Trophoblast cell (in vitro differentiated cells and primary cell): ENCODE results near the gene KCNE1.

Experiments used
- DNase-seq, 2 donors: peaks; one replicate each; pipeline ENCODE4 v3.0.0-alpha.2; 2016
- H2AFZ ChIP-seq: 2 replicates; pipeline ENCODE4 v1.6.1; 2013; ENCODE audit warnings: low read length, moderate library complexity, mild to moderate bottlenecking; ENCODE audit not compliant: insufficient read depth, poor library complexity
- H2AK5ac ChIP-seq: 2 replicates; pipeline ENCODE4 v1.6.1; 2013; ENCODE audit warnings: mild to moderate bottlenecking, low read length
- H2BK120ac ChIP-seq: 2 replicates; pipeline ENCODE4 v1.6.1; 2013; ENCODE audit warnings: low read length, mild to moderate bottlenecking, moderate library complexity; ENCODE audit not compliant: insufficient read depth, poor library complexity
- H2BK12ac ChIP-seq: 2 replicates; pipeline ENCODE4 v1.6.1; 2013; ENCODE audit warnings: mild to moderate bottlenecking, low read length, moderate library complexity
- H2BK5ac ChIP-seq: 2 replicates; pipeline ENCODE4 v1.6.1; 2013; ENCODE audit warnings: low read length, low read depth, moderate library complexity, mild to moderate bottlenecking; ENCODE audit not compliant: poor library complexity
- H3K14ac ChIP-seq: 2 replicates; pipeline ENCODE4 v1.6.1; 2013; ENCODE audit warnings: mild to moderate bottlenecking, low read length
- H3K18ac ChIP-seq: 2 replicates; pipeline ENCODE4 v1.6.1; 2013; ENCODE audit warnings: mild to moderate bottlenecking, low read length
- H3K23ac ChIP-seq: 2 replicates; pipeline ENCODE4 v1.6.1; 2013; ENCODE audit warnings: low read length
- H3K27ac ChIP-seq: 2 replicates; pipeline ENCODE4 v1.5.1; 2013; ENCODE audit warnings: low read depth, mild to moderate bottlenecking, inconsistent platforms, low read length, moderate library complexity
- H3K27me3 ChIP-seq: 2 replicates; pipeline ENCODE4 v1.6.1; 2013; ENCODE audit warnings: inconsistent platforms, mild to moderate bottlenecking, low read length, moderate library complexity; ENCODE audit not compliant: insufficient read depth
- H3K36me3 ChIP-seq, 2 experiments: 1 replicate in 1 of 2; 2 replicates in 1 of 2; pipeline ENCODE4 v1.6.1; 2013; ENCODE audit warnings: low read length in 2 of 2, mild to moderate bottlenecking in 2 of 2, moderate library complexity in 1 of 2; ENCODE audit not compliant: insufficient read depth in 2 of 2, control insufficient read depth in 1 of 2
- H3K4ac ChIP-seq: 2 replicates; pipeline ENCODE4 v1.6.1; 2013; ENCODE audit warnings: low read depth, mild to moderate bottlenecking, low read length, moderate library complexity
- H3K4me1 ChIP-seq, 2 experiments: 1 replicate in 1 of 2; 2 replicates in 1 of 2; pipeline ENCODE4 v1.6.1; 2013; ENCODE audit warnings: low read length in 2 of 2, mild to moderate bottlenecking in 2 of 2, moderate library complexity in 1 of 2; ENCODE audit not compliant: insufficient read depth in 2 of 2, control insufficient read depth in 1 of 2
- H3K4me2 ChIP-seq: 2 replicates; pipeline ENCODE4 v1.6.1; 2013; ENCODE audit warnings: inconsistent platforms, mild to moderate bottlenecking, low read length, moderate library complexity
- H3K4me3 ChIP-seq: 2 replicates; pipeline ENCODE4 v1.5.1; 2013; ENCODE audit warnings: mild to moderate bottlenecking, low read depth, low read length, inconsistent platforms
- H3K79me1 ChIP-seq: one replicate; pipeline ENCODE4 v1.6.1; 2013; ENCODE audit warnings: low read length
- H3K79me2 ChIP-seq: 2 replicates; pipeline ENCODE4 v1.6.1; 2013; ENCODE audit warnings: low read length, mild to moderate bottlenecking; ENCODE audit not compliant: control insufficient read depth, insufficient read depth, poor library complexity
- H3K9ac ChIP-seq: 2 replicates; pipeline ENCODE4 v1.6.1; 2013; ENCODE audit warnings: mild to moderate bottlenecking, low read length
- H3K9me3 ChIP-seq: 2 replicates; pipeline ENCODE4 v1.6.1; 2013; ENCODE audit warnings: low read depth, mild to moderate bottlenecking, control low read depth, inconsistent platforms, low read length; ENCODE audit not compliant: insufficient read depth
- H4K12ac ChIP-seq: 2 replicates; pipeline ENCODE4 v1.6.1; 2013; ENCODE audit warnings: low read depth, mild to moderate bottlenecking, low read length, moderate library complexity
- H4K8ac ChIP-seq: 2 replicates; pipeline ENCODE4 v1.6.1; 2013; ENCODE audit warnings: low read depth, mild to moderate bottlenecking, low read length, moderate library complexity
- H4K91ac ChIP-seq: one replicate; pipeline ENCODE4 v1.6.1; 2013; ENCODE audit warnings: low read depth, mild to moderate bottlenecking, low read length, moderate library complexity
- WGBS: extraction: QIAGEN DNeasy Blood & Tissue Kit; methylation state at CpG from one replicate; pipeline ENCODE4 v1.1.7; 2013; ENCODE audit warnings: missing lambda C conversion rate; ENCODE audit not compliant: insufficient read length, insufficient coverage; ENCODE audit errors: extremely low coverage; 5-methylcytosine and 5-hydroxymethylcytosine counted together

KCNE1 gene

GRCh38 chr21:34521561-34521960 is 9.6 kb upstream of the KCNE1 start:
- no peaks in the 10 kb centered on the region for H3K27me3 ChIP-seq
- H3K4ac ChIP-seq = no peak overlapping the region
- peaks cover 37 to 52% of the 10 kb centered on the region in 2 experiments for H3K36me3 ChIP-seq
- no peak overlapping the region for H2BK12ac ChIP-seq
- peaks cover 6% of the 10 kb centered on the region for H3K79me2 ChIP-seq
- no peak overlapping the region for H4K8ac ChIP-seq
- H3K79me1 ChIP-seq = peaks cover 7% of the 10 kb centered on the region
- no peak overlapping the region for H2BK5ac ChIP-seq
- no peak overlapping the region for H3K27ac ChIP-seq
- H3K9ac ChIP-seq = no peak overlapping the region
- no peak overlapping the region for H2AK5ac ChIP-seq
- no peak overlapping the region for H2BK120ac ChIP-seq
- H4K12ac ChIP-seq = no peak overlapping the region
- no peak overlapping the region for H3K18ac ChIP-seq
- peaks cover 14 to 16% of the 10 kb centered on the region in 2 experiments for H3K4me1 ChIP-seq
- no peak for DNase-seq
- no CpG with 5 or more reads among the region's 7 CpGs for WGBS
- H4K91ac ChIP-seq = no peak overlapping the region
- H3K4me3 ChIP-seq = no peak overlapping the region
- H3K14ac ChIP-seq = no peak overlapping the region
- no peaks in the 10 kb centered on the region for H3K9me3 ChIP-seq
- no peak overlapping the region for H3K4me2 ChIP-seq
- no peak overlapping the region for H3K23ac ChIP-seq
- H2AFZ ChIP-seq = no peak overlapping the region

- Histone ChIP-seq H3K79me2 (peaks cover 6% of the 10 kb centered on the region), H3K4me2 (no peak overlapping the region), H3K18ac (no peak overlapping the region), H3K9ac (no peak overlapping the region), H3K27ac (no peak overlapping the region), H3K27me3 (no peaks in the 10 kb centered on the region), H3K9me3 (no peaks in the 10 kb centered on the region), H2BK120ac (no peak overlapping the region), H4K91ac (no peak overlapping the region), H2BK12ac (no peak overlapping the region), H3K36me3 (peaks cover 37 to 52% of the 10 kb centered on the region in 2 experiments), H2AK5ac (no peak overlapping the region), H3K79me1 (peaks cover 7% of the 10 kb centered on the region), H2AFZ (no peak overlapping the region), H2BK5ac (no peak overlapping the region), H4K8ac (no peak overlapping the region), H3K23ac (no peak overlapping the region), H3K4me1 (peaks cover 14 to 16% of the 10 kb centered on the region in 2 experiments), H4K12ac (no peak overlapping the region), H3K14ac (no peak overlapping the region), H3K4me3 (no peak overlapping the region), H3K4ac (no peak overlapping the region)
- no CpG with 5 or more reads among the region's 20 CpGs for WGBS
- no peak for DNase-seq
These were observed 8.9 kb upstream of the KCNE1 start for GRCh38 chr21:34520764-34521508.

GRCh38 chr21:34520281-34520680 is 8.3 kb upstream of the KCNE1 start:
- H3K36me3 ChIP-seq = peaks cover 37 to 52% of the 10 kb centered on the region in 2 experiments
- no peak overlapping the region for H2BK5ac ChIP-seq
- no peak overlapping the region for H3K9ac ChIP-seq
- peak in 1 of 2 donors; percentile 24 for DNase-seq
- H3K4me1 ChIP-seq = peaks cover 14 to 16% of the 10 kb centered on the region in 2 experiments
- no peak overlapping the region for H2AFZ ChIP-seq
- H3K23ac ChIP-seq = no peak overlapping the region
- no peak overlapping the region for H3K4ac ChIP-seq
- no peak overlapping the region for H3K4me2 ChIP-seq
- H3K79me1 ChIP-seq = peaks cover 7% of the 10 kb centered on the region
- H3K4me3 ChIP-seq = no peak overlapping the region
- H3K9me3 ChIP-seq = no peaks in the 10 kb centered on the region
- no peak overlapping the region for H3K18ac ChIP-seq
- H3K14ac ChIP-seq = no peak overlapping the region
- WGBS = no CpG with 5 or more reads among the region's 6 CpGs
- no peak overlapping the region for H3K27ac ChIP-seq
- no peak overlapping the region for H4K91ac ChIP-seq
- no peaks in the 10 kb centered on the region for H3K27me3 ChIP-seq
- H2BK120ac ChIP-seq = no peak overlapping the region
- H3K79me2 ChIP-seq = peaks cover 6% of the 10 kb centered on the region
- H2BK12ac ChIP-seq = no peak overlapping the region
- H4K8ac ChIP-seq = no peak overlapping the region
- H2AK5ac ChIP-seq = no peak overlapping the region
- no peak overlapping the region for H4K12ac ChIP-seq

GRCh38 chr21:34519694-34520093 is 7.7 kb upstream of the KCNE1 start:
- no peak overlapping the region for H2BK12ac ChIP-seq

More at GRCh38 chr21:34519694-34520093, 7.7 kb upstream of the KCNE1 start:
- Histone ChIP-seq H3K9ac (no peak overlapping the region), H2BK120ac (no peak overlapping the region), H3K27ac (no peak overlapping the region), H3K79me2 (peaks cover 1% of the 10 kb centered on the region), H2BK5ac (no peak overlapping the region), H2AFZ (no peak overlapping the region), H3K14ac (no peak overlapping the region), H3K4me1 (peaks cover 8 to 10% of the 10 kb centered on the region in 2 experiments), H3K36me3 (peaks cover 37 to 52% of the 10 kb centered on the region in 2 experiments), H4K91ac (no peak overlapping the region), H2AK5ac (no peak overlapping the region), H3K9me3 (no peaks in the 10 kb centered on the region), H3K4ac (no peak overlapping the region), H3K23ac (no peak overlapping the region), H4K8ac (no peak overlapping the region), H3K18ac (no peak overlapping the region), H3K27me3 (no peaks in the 10 kb centered on the region), H3K4me2 (no peak overlapping the region), H3K79me1 (peaks cover 1% of the 10 kb centered on the region), H3K4me3 (no peak overlapping the region), H4K12ac (no peak overlapping the region)
- WGBS = no CpG with 5 or more reads among the region's 8 CpGs
- peak; percentile 53 to 86 for DNase-seq
